ENCODE results near the gene DCP1A.
A peak's percentile ranks its signal among the peaks of the same experiment; 100 is the strongest.
"Not testable (repeated sequence)": the region's sequence is repeated elsewhere in the genome, so short reads cannot be mapped to it uniquely, and the experiment has no call there.

Gene DCP1A

GRCh38 chr3:53354945-53355498, 7.7 kb upstream of the DCP1A start:
- no peak overlapping the region for H3K4me3 ChIP-seq (ENCODE audit: low read depth, low read length)
- in situ Hi-C loops (cut with HindIII; ENCODE audit: low pct_ligation_motif_present, low sequenced_read_pairs): no loop called here
- H3K27me3 ChIP-seq (replicated peaks): no peaks in the 10 kb centered on the region
- H3K27ac ChIP-seq: no peak overlapping the region
- DNase-seq: peak; percentile 20
- no peak for TF ChIP-seq CTCF (IDR thresholded peaks at IDR 0.05; ENCODE audit: low read depth, low read length, missing control alignments)
- no peaks in the 10 kb centered on the region for H3K36me3 ChIP-seq (replicated peaks)

- no peak overlapping the region for H3K27ac ChIP-seq
- no peak for DNase-seq
- in situ Hi-C loops (cut with HindIII; ENCODE audit: low pct_ligation_motif_present, low sequenced_read_pairs): no loop called here
- no peaks in the 10 kb centered on the region for H3K27me3 ChIP-seq (replicated peaks)
- H3K4me3 ChIP-seq (ENCODE audit: low read depth, low read length): no peak overlapping the region
- no peak for TF ChIP-seq CTCF (IDR thresholded peaks at IDR 0.05; ENCODE audit: low read depth, low read length, missing control alignments)
- H3K36me3 ChIP-seq (replicated peaks): no peaks in the 10 kb centered on the region
These were observed 5.9 kb upstream of the DCP1A start for GRCh38 chr3:53353202-53353601.

- Histone ChIP-seq H3K4me3 (ENCODE audit: low read depth, low read length) (no peak overlapping the region), H3K36me3 (replicated peaks) (no peaks in the 10 kb centered on the region), H3K27me3 (replicated peaks) (no peaks in the 10 kb centered on the region), H3K27ac (no peak overlapping the region)
- peak; percentile 43 for DNase-seq
- in situ Hi-C loops (cut with HindIII; ENCODE audit: low pct_ligation_motif_present, low sequenced_read_pairs): no loop called here
- peak; percentile 51 for TF ChIP-seq CTCF (IDR thresholded peaks at IDR 0.05; ENCODE audit: low read depth, low read length, missing control alignments)
These were observed 3.3 kb upstream of the DCP1A start for GRCh38 chr3:53350652-53351051.

- peak overlapping the region; percentile 98 for H3K4me3 ChIP-seq (ENCODE audit: low read depth, low read length)
- H3K27me3 ChIP-seq (replicated peaks); in situ Hi-C loops (cut with HindIII; ENCODE audit: low pct_ligation_motif_present, low sequenced_read_pairs); DNase-seq; H3K36me3 ChIP-seq (replicated peaks): not testable (repeated sequence)
- peak overlapping the region; percentile 88 for H3K27ac ChIP-seq
These were observed 775 bp upstream of the DCP1A start for GRCh38 chr3:53348118-53348517.

- DNase-seq: no peak
- H3K4me3 ChIP-seq (ENCODE audit: low read depth, low read length): peak overlapping the region; percentile 98
- no peaks in the 10 kb centered on the region for H3K27me3 ChIP-seq (replicated peaks)
- H3K27ac ChIP-seq: peak overlapping the region; percentile 88
- peaks cover 11% of the 10 kb centered on the region for H3K36me3 ChIP-seq (replicated peaks)
- no peak for TF ChIP-seq CTCF (IDR thresholded peaks at IDR 0.05; ENCODE audit: low read depth, low read length, missing control alignments)
- in situ Hi-C loops (cut with HindIII; ENCODE audit: low pct_ligation_motif_present, low sequenced_read_pairs): no loop called here
These were observed 452 bp downstream of the DCP1A start for GRCh38 chr3:53346922-53347260.

GRCh38 chr3:53346514-53346913, 829 bp downstream of the DCP1A start:
- no peak for DNase-seq
- in situ Hi-C loops (cut with HindIII; ENCODE audit: low pct_ligation_motif_present, low sequenced_read_pairs): no loop called here

More at GRCh38 chr3:53346514-53346913, 829 bp downstream of the DCP1A start:
- no peak for TF ChIP-seq CTCF (IDR thresholded peaks at IDR 0.05; ENCODE audit: low read depth, low read length, missing control alignments)
- no peaks in the 10 kb centered on the region for H3K27me3 ChIP-seq (replicated peaks)
- peak overlapping the region; percentile 98 for H3K4me3 ChIP-seq (ENCODE audit: low read depth, low read length)
- H3K27ac ChIP-seq: peak overlapping the region; percentile 88
- H3K36me3 ChIP-seq (replicated peaks): peaks cover 15% of the 10 kb centered on the region

All from brain microvascular endothelial cell (primary cell).